Measurements from ENCODE around the gene PACSIN2. TPM values are rescaled to one million over a fixed set of nuclear protein-coding genes. Genes with fewer than 3 reads are reported as not detected.
"Not testable (repeated sequence)": the region's sequence is repeated elsewhere in the genome, so short reads cannot be mapped to it uniquely, and the experiment has no call there.

Gene PACSIN2
- total RNA-seq, 4 donors from 2014 or later, result 73.1 to 171 (median 107) TPM

GRCh38 chr22:42964994-42965699 lies 49.8 kb downstream of the PACSIN2 start:
- peak overlapping the region in 3 of 4 donors; percentile 30 to 82 (median 78) for H3K27ac ChIP-seq
- no peak for ATAC-seq
- no peak overlapping the region for H3K4me3 ChIP-seq
- TF ChIP-seq EP300 (IDR thresholded peaks at IDR 0.05) (no peak), POLR2A (IDR thresholded peaks at IDR 0.05) (no peak), POLR2AphosphoS5 (IDR thresholded peaks at IDR 0.05) (no peak)
- TF ChIP-seq, protein P1, sequence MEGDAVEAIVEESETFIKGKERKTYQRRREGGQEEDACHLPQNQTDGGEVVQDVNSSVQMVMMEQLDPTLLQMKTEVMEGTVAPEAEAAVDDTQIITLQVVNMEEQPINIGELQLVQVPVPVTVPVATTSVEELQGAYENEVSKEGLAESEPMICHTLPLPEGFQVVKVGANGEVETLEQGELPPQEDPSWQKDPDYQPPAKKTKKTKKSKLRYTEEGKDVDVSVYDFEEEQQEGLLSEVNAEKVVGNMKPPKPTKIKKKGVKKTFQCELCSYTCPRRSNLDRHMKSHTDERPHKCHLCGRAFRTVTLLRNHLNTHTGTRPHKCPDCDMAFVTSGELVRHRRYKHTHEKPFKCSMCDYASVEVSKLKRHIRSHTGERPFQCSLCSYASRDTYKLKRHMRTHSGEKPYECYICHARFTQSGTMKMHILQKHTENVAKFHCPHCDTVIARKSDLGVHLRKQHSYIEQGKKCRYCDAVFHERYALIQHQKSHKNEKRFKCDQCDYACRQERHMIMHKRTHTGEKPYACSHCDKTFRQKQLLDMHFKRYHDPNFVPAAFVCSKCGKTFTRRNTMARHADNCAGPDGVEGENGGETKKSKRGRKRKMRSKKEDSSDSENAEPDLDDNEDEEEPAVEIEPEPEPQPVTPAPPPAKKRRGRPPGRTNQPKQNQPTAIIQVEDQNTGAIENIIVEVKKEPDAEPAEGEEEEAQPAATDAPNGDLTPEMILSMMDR (IDR thresholded peaks at IDR 0.05), result no peak
- no peaks in the 10 kb centered on the region for H3K27me3 ChIP-seq
- no peaks in the 10 kb centered on the region for H3K9me3 ChIP-seq
- peaks cover 0 to 3% of the 10 kb centered on the region in 2 donors for H3K36me3 ChIP-seq
- H3K4me1 ChIP-seq, result peaks cover 1 to 88% (median 24%) of the 10 kb centered on the region in 3 donors
- 49 to 60% methylated on average over 4 to 6 of the region's 6 CpGs for WGBS, 2 donors (ENCODE audit: low coverage in 1 of 2)

DNA sequence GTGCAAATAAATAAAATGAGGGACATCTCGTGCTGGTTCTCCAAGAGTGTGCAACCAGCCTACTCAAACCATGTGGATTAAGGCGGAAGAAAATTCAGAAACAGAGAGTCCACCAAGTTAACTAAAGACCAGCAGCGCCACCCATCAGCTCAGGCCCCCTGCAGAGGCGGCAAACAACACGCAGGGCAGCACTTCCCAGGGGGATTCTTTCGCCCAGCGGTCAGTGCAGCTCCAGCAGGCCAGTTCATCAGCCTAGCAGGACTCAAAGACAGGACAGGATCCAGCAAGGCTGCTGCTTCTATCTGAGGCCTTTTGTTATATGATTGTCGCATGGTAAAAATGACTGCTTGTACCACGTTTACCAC lies 51.7 kb downstream of the PACSIN2 start:
- WGBS, 2 donors (ENCODE audit: low coverage in 1 of 2), result 89 to 100% methylated on average over 1 to 9 of the region's 9 CpGs
- H3K4me1 ChIP-seq, result peaks cover 4 to 88% (median 29%) of the 10 kb centered on the region in 3 donors
- H3K4me3 ChIP-seq, result no peak overlapping the region
- peak overlapping the region in 3 of 4 donors; percentile 63 to 82 (median 80) for H3K27ac ChIP-seq
- no peak for TF ChIP-seq POLR2AphosphoS5 (IDR thresholded peaks at IDR 0.05)
- TF ChIP-seq EP300 (IDR thresholded peaks at IDR 0.05), result no peak
- TF ChIP-seq, protein P1 (IDR thresholded peaks at IDR 0.05), result no peak
- no peak for TF ChIP-seq POLR2A (IDR thresholded peaks at IDR 0.05)
- ATAC-seq, result no peak
- no peaks in the 10 kb centered on the region for H3K9me3 ChIP-seq
- peaks cover 0 to 3% of the 10 kb centered on the region in 2 donors for H3K36me3 ChIP-seq
- no peaks in the 10 kb centered on the region for H3K27me3 ChIP-seq

DNA sequence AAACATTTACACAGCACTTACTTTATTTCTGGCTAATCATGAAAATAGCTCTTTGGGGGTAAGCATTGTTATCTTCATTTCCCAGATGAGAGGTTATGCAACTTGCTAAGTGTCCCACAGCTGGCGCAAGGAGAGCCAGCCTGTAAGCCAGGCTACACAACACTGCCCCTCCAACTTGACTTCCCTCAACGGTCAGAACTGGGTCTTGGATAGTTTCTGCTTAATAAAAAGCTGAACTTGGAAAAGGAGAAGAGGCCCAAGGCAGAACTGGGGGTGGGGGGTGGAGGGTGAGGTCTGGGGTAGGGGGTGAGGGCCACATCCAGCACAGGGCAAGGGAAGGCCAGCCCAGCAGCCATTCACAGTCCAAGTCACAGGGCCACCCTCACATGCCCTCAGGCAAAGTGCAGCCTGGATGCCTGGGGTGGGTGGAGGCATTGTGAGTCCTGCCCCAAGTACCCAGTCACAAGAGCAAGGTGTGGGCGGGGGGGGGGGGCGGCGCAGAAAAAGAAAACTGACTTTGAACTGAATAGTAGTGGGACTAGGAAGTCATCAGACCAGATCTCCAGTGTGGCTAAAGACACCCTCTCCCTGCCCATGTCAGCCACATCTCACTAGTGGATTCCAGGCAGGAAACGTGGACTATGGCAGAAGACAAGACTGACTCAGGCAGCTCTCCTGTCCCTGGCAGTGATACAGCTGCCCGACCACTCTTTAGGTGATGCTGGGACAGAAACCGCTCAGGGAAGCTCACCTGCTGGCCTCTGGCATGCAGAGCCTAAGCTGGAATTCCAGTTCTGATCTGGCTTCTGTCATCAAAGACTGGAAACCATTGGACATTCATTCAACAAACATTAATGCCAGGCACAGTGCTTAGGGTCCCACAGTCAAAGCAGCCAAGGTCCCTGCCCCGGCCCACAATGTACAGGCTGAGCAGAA lies 52.4 kb downstream of the PACSIN2 start:
- ATAC-seq, result no peak
- Histone ChIP-seq H3K4me3 (no peak overlapping the region), H3K36me3 (peaks cover 0 to 3% of the 10 kb centered on the region in 2 donors), H3K9me3 (no peaks in the 10 kb centered on the region), H3K27ac (peak overlapping the region in 3 of 4 donors; percentile 63 to 82 (median 80)), H3K27me3 (no peaks in the 10 kb centered on the region), H3K4me1 (peaks cover 6 to 90% (median 29%) of the 10 kb centered on the region in 3 donors)
- TF ChIP-seq POLR2A (IDR thresholded peaks at IDR 0.05), result no peak
- TF ChIP-seq EP300 (IDR thresholded peaks at IDR 0.05), result no peak
- TF ChIP-seq, protein P1 (IDR thresholded peaks at IDR 0.05), result no peak
- no peak for TF ChIP-seq POLR2AphosphoS5 (IDR thresholded peaks at IDR 0.05)
- WGBS, 2 donors (ENCODE audit: low coverage in 1 of 2), result 44 to 82% methylated on average over 2 to 3 of the region's 9 CpGs

DNA sequence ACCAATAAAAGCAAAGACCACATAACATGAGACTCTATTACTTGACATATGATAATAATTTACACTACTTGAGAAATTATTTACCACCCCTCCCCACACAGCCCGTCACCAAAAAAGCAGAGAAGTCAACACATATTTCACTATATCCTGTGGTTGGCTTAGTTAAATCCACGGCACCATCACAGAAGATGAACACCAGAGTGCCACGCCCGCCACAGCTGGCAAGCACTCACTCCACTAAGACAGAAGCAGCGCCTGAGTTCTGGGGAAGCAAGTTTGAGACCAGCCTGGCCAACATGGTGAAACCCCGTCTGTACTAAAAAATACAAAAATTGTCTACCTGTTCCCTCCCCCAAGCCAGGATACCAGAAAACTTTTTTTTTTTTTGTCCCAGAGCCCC lies 53.1 kb downstream of the PACSIN2 start:
- ATAC-seq, result no peak
- peak overlapping the region; percentile 53 to 82 (median 72) for H3K27ac ChIP-seq
- peaks cover 0 to 3% of the 10 kb centered on the region in 2 donors for H3K36me3 ChIP-seq
- TF ChIP-seq, protein P1 (IDR thresholded peaks at IDR 0.05), result no peak
- no peak for TF ChIP-seq POLR2A (IDR thresholded peaks at IDR 0.05)
- TF ChIP-seq EP300 (IDR thresholded peaks at IDR 0.05), result no peak
- TF ChIP-seq POLR2AphosphoS5 (IDR thresholded peaks at IDR 0.05), result no peak
- WGBS, 2 donors (ENCODE audit: low coverage in 1 of 2), result 45 to 75% methylated on average over 2 to 6 of the region's 6 CpGs
- no peaks in the 10 kb centered on the region for H3K9me3 ChIP-seq
- H3K4me1 ChIP-seq, result peaks cover 6 to 91% (median 35%) of the 10 kb centered on the region in 3 donors
- no peaks in the 10 kb centered on the region for H3K27me3 ChIP-seq
- H3K4me3 ChIP-seq, result no peak overlapping the region

- not testable (repeated sequence) for H3K27me3 ChIP-seq, H3K36me3 ChIP-seq, H3K4me3 ChIP-seq, ATAC-seq, H3K9me3 ChIP-seq
- WGBS, 2 donors (ENCODE audit: low coverage in 1 of 2), result 57 to 76% methylated on average over 2 to 3 of the region's 3 CpGs
- Histone ChIP-seq H3K4me1 (peaks cover 6 to 91% (median 35%) of the 10 kb centered on the region in 3 donors), H3K27ac (peak overlapping the region in 3 of 4 donors; percentile 53 to 82 (median 80))
Measured at GRCh38 chr22:42961400-42961690, 53.6 kb downstream of the PACSIN2 start.

Data from gastroesophageal sphincter (tissue), 4 donors.